Activated B cell treated with CpG ODN at 0.5 μM for 24 hours (primary cell): ENCODE results near the gene BAMBI. TPM values are rescaled to one million over a fixed set of nuclear protein-coding genes. Genes with fewer than 3 reads are reported as not detected.

Experiments used
- ATAC-seq: fragments of 200-7000 bp; cut with Tn5 transposase; one replicate; pipeline ENCODE4 v1.10.0; 2021; ENCODE audit warnings: low read depth, mild to moderate bottlenecking, moderate library complexity
- CTCF ChIA-PET: fragments of 350-600 bp; sonication (Branson Sonifier 250); formaldehyde crosslinking; loops from one replicate; lab custom pipeline; 2021; ENCODE audit warnings: antibody characterized with exemption; lab: Charles Lee
- POLR2A ChIA-PET: fragments of 350-600 bp; sonication (Branson Sonifier 250); formaldehyde crosslinking; loops from one replicate; lab custom pipeline; 2021; ENCODE audit warnings: antibody characterized with exemption; lab: Charles Lee
- DNase-seq: peaks from one replicate; pipeline ENCODE4 v3.0.0; 2022
- H3K27ac Mint-ChIP-seq: one replicate; pipeline ENCODE4 v1.8.0; 2020; ENCODE audit warnings: mixed read lengths
- H3K27me3 Mint-ChIP-seq: one replicate; pipeline ENCODE4 v1.8.0; 2021; ENCODE audit warnings: mixed read lengths
- H3K36me3 Mint-ChIP-seq: one replicate; pipeline ENCODE4 v1.8.0; 2021; ENCODE audit warnings: low read depth, mixed read lengths
- H3K4me1 Mint-ChIP-seq: one replicate; pipeline ENCODE4 v1.8.0; 2021; ENCODE audit warnings: mixed read lengths
- H3K4me3 Mint-ChIP-seq: one replicate; pipeline ENCODE4 v1.8.0; 2020; ENCODE audit warnings: mild to moderate bottlenecking, mixed read lengths
- H3K9me3 Mint-ChIP-seq: one replicate; pipeline ENCODE4 v1.8.0; 2020; ENCODE audit warnings: mixed read lengths
- intact Hi-C: fragments of 100-400 bp; cut with micrococcal nuclease; formaldehyde crosslinking; loops from one replicate; pipeline ENCODE4 v1.15.1; 2024
- total RNA-seq: library from RNA; stranded (reverse); gene quantifications from 2 replicates; pipeline ENCODE4 v1.2.3, GENCODE V29; 2022
- TF ChIP-seq, protein P1 (sequence below): fragments of 200-600 bp; IDR thresholded peaks from one replicate; pipeline ENCODE4 v1.8.0; 2022; ENCODE audit warnings: antibody characterized with exemption, mild to moderate bottlenecking

BAMBI gene
- total RNA-seq, 1 donor from 2014 or later = 0.16 TPM

DNA sequence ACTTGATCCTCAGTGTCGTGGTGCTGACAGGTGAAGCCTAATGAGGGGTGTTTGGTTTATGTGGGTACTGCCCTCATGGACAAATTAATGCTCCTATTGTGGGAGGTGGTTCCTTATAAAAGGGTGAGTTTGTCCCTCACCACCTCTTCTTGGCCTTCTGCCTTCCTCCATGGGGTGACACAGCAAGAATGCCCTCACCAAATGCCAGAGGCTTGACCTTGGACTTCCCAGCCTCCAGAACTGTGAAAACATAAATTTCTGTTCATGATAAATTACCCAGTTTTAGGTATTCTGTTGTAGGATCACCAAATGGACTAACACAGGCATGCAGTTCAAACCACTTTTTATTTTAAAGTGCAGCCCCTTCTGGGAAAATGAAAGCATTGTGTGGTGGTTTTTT, 39.4 kb downstream of the BAMBI start:
- Mint-ChIP-seq H3K36me3 (no peaks in the 10 kb centered on the region), H3K27ac (no peak overlapping the region), H3K27me3 (peaks cover 12% of the 10 kb centered on the region), H3K9me3 (no peaks in the 10 kb centered on the region), H3K4me1 (no peaks in the 10 kb centered on the region), H3K4me3 (no peak overlapping the region)
- ChIA-PET CTCF (no interaction called here), POLR2A (no interaction called here)
- DNase-seq (no peak), ATAC-seq (no peak)
- TF ChIP-seq, protein P1, sequence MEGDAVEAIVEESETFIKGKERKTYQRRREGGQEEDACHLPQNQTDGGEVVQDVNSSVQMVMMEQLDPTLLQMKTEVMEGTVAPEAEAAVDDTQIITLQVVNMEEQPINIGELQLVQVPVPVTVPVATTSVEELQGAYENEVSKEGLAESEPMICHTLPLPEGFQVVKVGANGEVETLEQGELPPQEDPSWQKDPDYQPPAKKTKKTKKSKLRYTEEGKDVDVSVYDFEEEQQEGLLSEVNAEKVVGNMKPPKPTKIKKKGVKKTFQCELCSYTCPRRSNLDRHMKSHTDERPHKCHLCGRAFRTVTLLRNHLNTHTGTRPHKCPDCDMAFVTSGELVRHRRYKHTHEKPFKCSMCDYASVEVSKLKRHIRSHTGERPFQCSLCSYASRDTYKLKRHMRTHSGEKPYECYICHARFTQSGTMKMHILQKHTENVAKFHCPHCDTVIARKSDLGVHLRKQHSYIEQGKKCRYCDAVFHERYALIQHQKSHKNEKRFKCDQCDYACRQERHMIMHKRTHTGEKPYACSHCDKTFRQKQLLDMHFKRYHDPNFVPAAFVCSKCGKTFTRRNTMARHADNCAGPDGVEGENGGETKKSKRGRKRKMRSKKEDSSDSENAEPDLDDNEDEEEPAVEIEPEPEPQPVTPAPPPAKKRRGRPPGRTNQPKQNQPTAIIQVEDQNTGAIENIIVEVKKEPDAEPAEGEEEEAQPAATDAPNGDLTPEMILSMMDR = no peak
- intact Hi-C loops = no loop called here

DNA sequence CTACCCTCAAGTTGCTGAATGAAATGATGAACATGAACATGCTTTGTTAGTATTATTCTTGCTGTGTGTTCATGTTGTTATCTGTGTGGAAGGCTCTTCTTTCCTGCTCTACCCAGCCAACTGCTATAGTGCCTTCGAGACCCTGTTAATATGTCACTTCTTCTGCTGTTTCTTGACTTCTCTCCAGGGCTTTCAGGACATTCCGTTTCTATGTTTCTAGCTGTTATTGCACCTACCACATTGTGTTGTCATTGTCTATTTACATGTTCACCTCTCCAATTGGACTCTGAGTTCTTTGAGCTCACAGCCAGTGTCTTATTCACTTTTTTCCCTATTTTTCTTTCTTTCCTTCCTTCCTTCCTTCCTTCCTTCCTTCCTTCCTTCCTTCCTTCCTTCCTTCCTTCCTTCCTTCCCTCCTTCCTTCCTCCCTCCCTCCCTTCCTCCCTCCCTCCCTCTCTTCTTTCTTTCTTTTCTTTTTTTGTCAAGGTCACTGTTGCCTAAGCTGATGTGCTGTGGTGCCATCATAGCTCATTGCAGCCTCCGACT, 40.4 kb downstream of the BAMBI start:
- Mint-ChIP-seq H3K4me3 (no peak overlapping the region), H3K36me3 (no peaks in the 10 kb centered on the region), H3K9me3 (no peaks in the 10 kb centered on the region), H3K27me3 (peaks cover 14% of the 10 kb centered on the region), H3K27ac (no peak overlapping the region), H3K4me1 (peaks cover 7% of the 10 kb centered on the region)
- DNase-seq (no peak), ATAC-seq (no peak)
- POLR2A ChIA-PET = no interaction called here
- TF ChIP-seq, protein P1 = no peak
- intact Hi-C loops = no loop called here
- CTCF ChIA-PET = no interaction called here

DNA sequence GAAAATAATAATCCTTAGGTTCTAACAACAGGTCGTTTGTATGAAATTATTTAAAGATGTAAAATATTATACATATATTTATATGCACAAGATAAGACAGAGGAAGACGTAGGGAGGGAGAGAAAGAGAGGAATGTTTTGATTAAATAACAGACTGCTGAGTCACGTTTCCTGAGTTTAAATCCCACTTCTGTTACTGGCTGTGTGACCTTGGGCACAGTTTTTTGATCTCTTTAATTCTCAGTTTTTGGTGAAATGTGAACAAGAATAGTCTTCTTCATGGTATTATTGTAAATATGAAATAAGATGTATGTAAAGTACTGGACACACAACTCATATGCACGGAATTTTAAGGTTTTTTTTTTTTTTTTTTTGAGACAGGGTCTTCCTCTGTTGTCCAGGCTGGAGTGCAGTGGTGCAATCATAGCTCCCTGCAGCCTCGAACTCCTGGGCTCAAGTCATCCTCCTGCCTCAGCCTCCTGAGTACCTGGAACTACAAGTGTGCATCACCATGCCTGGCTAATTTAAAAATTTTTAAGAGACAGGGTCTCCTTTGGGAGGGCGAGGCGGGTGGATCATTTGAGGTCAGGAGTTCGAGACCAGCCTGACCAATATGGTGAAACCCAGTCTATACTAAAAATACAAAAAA, 42.6 kb downstream of the BAMBI start:
- no peak for DNase-seq
- Mint-ChIP-seq H3K36me3 (no peaks in the 10 kb centered on the region), H3K9me3 (no peaks in the 10 kb centered on the region), H3K4me3 (no peak overlapping the region), H3K27ac (no peak overlapping the region), H3K27me3 (peaks cover 20% of the 10 kb centered on the region), H3K4me1 (peaks cover 7% of the 10 kb centered on the region)
- ChIA-PET POLR2A (interaction anchor here (0.6 kb wide), 1 partner anchor 37 kb away, joined by 3 read pairs; no protein-coding TSS in a partner anchor), CTCF (no interaction called here)
- intact Hi-C loops = no loop called here
- TF ChIP-seq, protein P1 = no peak
- ATAC-seq = no peak

DNA sequence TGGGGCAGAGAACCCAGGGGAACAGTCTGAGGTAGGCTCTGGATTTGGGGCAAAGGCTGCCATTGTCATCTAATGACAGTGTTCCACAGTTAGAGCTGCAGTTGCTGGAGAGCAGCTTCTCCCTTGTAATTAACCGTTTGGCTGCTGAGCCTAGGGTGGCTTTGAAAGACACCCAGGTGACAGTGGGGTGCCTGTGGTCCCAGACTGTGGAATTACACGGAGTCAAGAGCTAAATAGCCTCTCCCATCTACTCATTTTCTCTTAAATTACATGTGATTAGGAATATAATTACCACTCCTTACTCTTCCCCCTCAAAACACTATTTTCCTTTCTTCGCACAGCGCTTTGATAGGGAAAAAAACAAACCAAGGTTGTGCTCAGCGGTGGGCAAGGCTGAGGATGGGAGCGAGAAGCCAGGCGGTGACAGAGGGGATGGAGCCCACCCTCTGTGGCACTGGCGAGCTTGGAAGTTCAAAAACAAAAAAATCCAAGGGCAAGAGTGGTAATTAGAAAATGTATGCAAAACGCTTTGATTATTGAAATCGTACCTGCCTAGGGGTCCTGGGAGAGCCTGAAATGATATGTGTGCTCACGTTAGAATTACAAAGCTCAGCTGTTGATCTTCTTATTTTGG, 44.1 kb downstream of the BAMBI start:
- no peaks in the 10 kb centered on the region for H3K36me3 Mint-ChIP-seq
- H3K9me3 Mint-ChIP-seq = no peaks in the 10 kb centered on the region
- no peak for DNase-seq
- ChIA-PET POLR2A (no interaction called here), CTCF (no interaction called here)
- intact Hi-C loops = no loop called here
- no peak for ATAC-seq
- TF ChIP-seq, protein P1 = no peak
- H3K27ac Mint-ChIP-seq = no peak overlapping the region
- peaks cover 7% of the 10 kb centered on the region for H3K4me1 Mint-ChIP-seq
- no peak overlapping the region for H3K4me3 Mint-ChIP-seq
- peaks cover 25% of the 10 kb centered on the region for H3K27me3 Mint-ChIP-seq

DNA sequence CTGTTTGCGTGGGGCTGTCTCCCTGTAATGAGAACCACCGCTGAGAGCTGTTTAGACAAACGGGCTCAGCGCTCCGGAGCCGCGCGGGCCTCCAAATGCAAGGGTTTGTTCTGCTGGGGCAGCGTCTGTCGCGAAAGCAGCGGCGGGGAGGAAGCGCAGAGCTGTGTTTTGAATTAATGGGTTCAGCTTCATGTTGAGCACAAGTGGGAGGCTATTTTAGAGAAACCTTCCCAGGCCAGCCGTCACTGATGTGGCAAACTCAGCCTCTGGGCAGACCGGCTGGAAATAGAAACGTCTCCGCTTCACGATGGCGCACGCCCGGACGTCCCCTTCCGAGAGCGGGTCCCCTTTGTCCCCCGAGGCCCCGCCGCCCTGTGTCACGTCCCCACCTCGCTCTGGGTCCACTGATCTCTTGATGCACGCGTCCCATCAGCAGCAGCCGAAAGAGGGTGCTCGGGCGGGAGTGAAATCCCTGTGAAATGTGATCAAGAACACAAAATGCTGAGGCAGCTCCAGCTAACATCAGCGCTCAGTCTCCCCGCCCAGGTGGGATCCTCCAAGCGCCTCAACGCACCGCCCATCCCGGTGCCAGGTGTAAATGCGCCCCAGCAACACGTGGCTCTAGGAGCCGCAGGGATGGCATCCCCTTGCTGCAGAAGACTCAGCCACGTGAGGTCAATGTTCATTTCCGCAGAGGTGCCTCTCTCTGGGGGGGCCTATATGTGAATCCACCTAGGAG, 44.9 kb downstream of the BAMBI start:
- H3K27ac Mint-ChIP-seq = no peak overlapping the region
- no peaks in the 10 kb centered on the region for H3K9me3 Mint-ChIP-seq
- ATAC-seq = no peak
- intact Hi-C loops = no loop called here
- H3K4me3 Mint-ChIP-seq = no peak overlapping the region
- peaks cover 7% of the 10 kb centered on the region for H3K4me1 Mint-ChIP-seq
- CTCF ChIA-PET = no interaction called here
- H3K27me3 Mint-ChIP-seq = peaks cover 22% of the 10 kb centered on the region
- DNase-seq = no peak
- no peaks in the 10 kb centered on the region for H3K36me3 Mint-ChIP-seq
- POLR2A ChIA-PET = no interaction called here
- TF ChIP-seq, protein P1 = no peak
